GM21786 (cell line): ENCODE measurements around the gene D2HGDH.
A peak's percentile ranks its signal among the peaks of the same experiment; 100 is the strongest.
"Not testable (repeated sequence)": the region's sequence is repeated elsewhere in the genome, so short reads cannot be mapped to it uniquely, and the experiment has no call there.

ENCODE experiments used
- ATAC-seq: cut with Tn5 transposase; IDR thresholded peaks from one replicate; pipeline ENCODE4 v1.9.1; 2021; ENCODE audit not compliant: unreplicated experiment

The D2HGDH gene

DNA sequence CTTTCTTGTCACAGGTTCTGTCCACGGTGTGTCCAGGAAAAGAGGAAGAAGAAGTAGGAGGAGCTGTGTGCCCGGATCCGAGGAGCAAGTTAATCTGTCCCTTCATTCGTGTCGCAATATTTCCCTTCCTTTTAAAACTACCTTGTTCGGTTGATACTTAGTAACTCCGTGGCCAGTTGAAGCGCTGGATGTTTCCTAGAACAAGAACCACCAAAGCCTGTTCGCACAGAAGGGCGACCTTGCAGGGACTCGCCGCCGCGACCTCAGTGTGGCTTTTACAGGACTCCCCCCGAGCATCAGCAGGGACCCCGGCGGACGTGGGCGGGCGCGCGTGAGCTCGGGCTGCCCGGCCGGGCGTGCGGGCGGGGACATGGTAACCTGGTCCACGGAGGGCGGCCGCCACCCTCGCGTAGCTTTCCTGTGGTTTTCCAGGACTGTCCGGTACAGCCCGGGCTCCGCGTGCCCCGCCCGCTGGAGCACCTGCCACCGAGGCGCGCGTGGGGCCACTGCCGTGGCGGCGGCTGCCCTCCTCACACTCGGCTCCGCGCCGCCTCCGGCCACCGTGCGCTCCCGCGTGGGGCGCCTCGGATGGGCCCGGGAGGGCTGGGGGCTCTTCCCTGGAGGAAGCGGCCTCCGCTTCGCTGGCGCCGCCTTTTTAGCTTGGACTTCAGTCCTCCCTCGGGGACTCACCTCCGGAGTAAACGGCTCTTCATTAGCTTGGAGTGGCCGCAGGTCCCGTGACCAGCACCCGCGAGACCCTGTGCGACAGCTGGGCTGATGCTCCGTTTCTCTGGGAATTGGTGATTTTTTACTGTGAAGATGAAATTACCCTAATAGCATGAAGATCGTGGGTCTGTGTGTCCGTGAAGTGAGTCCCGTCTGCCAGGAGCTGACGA is 9.2 kb upstream of the D2HGDH start:
- ATAC-seq = no peak

DNA sequence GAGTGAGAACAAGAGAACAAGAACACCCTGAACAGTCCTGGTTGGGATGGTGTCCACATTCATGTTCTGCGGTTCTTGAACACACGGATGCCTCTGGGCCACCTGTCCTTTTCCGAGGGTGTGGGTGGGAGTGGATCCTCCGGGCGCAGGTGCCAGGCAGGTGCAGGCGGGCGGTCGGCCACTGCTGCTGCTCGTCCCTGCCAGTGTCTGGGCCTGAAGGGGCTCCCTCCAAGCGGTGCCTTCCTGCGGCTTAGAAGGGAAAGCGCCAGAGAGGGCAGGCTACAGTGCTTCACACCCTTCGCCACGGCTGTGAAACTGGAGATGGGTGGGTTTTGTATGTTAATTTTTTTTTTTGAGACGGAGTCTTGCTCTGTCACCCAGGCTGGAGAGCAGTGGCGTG is 8.0 kb upstream of the D2HGDH start:
- ATAC-seq = no peak

DNA sequence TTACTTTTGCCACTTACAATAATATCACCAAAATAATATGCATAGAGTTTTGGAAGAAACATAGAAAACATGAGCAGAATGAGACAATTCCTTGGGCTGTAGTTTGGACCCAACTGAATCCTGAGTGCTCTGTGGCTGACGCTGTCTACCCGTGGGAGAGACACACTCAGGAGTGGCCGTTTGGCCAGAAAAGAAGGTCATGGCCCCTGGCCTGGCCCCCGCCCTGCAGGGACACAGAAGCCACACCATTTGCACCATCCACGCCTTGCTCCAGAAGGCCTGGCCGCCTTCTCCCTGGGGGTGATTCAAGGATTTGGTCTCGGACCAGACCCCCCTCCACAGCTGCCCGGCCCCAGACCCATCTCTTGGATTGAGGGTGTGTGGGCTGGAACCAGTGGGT is 6.4 kb upstream of the D2HGDH start:
- ATAC-seq = no peak

DNA sequence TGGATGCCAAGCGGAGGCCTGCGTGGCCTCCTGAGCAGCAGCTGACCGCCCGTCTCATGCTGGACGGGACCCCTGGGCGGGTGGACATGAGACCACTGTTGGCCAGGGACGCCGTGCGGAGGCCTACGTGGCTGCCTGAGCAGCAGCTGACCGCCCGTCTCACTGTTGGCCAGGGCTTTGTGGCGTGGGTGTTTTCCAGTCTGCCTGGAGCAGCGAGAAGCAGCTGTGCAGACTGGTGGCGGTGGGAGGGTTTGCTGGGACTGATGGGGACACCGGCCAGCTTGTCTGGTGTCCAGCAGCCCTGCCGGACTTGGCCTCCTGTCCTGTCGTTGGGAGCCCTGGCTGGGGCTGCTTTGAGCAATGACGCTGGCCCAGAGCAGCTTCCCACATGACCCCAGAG is 5.8 kb upstream of the D2HGDH start:
- ATAC-seq = no peak

DNA sequence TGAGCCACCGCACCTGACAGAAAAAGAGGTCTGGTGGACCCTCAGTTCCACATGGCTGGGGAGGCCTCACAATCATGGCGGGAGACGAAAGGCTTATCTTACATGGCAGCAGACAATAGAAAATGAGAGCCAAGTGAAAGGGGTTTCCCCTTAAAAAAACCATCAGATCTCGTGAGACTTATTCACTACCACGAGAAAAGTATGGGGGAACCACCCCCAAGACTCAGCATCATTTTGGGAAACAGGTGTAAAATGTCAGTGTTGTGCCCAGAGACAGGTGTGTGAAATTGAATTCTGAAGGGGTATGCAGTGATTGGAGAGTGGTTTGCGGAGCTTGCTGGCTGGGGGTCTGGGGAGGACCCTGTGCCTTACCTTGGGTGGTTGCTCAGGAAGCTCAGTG is 4.6 kb upstream of the D2HGDH start:
- ATAC-seq = no peak

DNA sequence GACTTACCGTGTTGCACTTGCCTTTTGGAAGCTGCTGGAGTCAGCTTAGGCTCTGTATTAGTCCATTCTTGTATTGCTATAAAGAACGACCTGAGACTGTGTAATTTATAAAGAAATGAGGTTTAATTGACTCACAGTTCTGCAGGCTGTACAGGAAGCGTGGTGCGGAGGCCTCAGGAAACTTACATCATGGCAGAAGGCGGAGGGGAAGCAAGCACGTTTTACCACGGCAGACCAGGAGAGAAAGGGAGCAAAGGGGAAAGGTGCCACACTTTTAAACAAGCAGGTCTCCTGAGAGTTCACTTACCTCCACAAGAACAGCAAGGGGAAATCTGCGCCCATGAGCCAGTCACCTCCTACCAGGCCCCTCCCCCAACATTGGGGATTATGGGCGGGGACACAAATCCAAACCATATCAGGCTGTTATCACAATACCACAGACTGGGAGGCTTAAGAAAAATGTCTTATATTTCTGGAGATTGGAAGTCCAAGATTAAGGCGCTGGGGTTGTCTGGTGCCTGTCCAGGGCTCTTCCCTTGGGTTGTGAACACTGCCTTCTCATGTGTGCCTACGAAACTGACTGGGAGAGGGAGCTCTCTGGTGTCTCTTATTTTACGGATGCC is 3.6 kb upstream of the D2HGDH start:
- ATAC-seq = no peak

DNA sequence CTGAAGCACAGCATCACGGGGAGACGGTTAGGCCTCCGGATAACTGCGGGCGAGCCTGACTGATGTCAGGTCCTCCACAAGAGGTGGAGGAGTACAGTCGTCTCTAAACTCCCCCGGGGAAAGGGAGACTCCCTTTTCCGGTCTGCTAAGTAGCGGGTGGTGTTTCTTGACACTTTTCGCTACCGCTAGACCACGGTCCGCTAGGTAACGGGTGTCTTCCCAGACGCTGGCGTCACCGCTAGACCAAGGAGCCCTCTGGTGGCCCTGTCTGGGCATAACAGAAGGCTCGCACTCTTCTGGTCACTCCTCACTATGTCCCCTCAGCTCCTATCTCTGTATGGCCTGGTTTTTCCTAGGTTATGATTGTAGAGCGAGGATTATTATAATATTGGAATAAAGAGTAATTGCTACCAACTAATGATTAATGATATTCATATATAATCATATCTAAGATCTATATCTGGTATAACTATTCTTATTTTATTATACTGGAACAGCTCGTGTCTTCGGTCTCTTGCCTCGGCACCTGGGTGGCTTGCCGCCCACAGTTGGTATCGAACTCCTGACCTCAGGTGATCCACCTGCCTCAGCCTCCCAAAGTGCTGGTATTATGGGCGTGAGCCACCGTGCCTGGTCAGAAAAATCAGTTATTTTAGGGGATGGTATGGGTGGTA is 1.8 kb upstream of the D2HGDH start:
- not testable (repeated sequence) for ATAC-seq

DNA sequence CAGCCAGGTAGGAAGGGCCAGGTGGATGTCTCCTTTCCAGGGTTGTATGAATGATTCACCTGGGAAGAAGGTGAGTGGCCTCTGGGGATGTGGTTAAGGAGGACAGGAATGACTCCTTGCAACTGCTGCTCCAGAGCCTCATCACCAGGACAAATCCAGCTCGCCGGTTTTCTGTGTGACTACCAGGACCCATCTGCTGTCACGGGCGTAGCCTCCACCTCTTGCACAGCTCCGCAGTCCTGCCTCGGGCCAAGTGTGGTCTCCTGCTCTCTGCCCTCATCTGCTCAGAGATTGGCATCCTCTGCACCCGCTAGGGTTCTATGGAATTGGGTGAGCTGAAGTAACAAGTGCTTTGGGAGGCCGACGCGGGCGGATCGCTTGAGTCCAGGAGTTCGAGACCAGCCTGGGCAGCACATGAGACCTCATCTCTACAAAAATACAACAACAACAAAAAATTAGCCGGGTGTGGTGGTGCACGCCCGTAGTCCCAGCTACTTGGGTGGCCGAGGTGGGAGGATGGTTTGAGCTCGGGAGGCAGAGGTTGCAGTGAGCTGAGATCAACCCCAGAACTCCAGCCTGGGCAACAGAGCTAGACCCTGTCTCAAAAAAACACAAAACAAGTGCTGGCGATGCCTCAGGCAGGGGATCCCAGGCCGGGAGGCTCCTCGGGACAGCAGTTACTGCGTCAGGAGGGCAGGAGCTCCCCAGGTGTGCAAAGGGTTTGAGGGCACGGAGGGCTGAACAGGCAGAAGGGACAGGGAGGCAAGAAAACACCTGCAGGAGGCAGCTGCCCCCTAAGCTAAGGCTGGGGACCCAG is 831 bp upstream of the D2HGDH start:
- ATAC-seq = no peak

DNA sequence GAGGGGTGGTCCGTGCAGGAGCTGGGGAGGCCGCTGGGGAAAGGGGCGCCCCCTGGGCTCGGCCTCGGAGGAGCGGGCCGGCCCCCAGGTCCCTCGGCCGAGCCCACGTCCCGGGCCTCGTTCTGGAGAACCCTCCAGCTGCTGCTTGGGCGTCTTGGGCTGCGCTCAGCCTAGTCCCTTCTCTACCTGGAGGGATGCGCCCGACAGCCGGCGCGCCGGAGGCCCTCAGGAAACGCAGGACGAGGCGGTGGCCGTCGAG is 293 bp upstream of the D2HGDH start:
- ATAC-seq = peak; percentile 29

DNA sequence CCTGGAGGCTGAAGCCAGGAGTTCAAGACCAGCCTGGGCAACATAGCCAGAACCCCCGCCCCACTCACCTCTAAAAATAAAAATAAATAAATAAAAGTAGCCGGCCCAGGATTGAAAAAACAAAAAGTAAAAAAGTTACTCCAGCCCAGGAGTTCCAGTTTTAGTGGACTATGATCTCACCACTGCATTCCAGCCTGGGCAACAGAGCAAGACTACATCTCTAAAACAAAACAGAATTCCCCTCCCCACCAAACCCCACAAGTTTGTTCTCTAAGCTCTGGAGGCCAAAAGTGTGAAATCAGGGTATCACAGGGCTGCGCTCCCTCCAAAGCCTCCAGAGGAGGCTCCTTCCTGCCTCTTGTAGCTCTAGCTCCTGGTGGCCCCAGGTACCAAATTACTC is 1.7 kb downstream of the D2HGDH start:
- no peak for ATAC-seq

DNA sequence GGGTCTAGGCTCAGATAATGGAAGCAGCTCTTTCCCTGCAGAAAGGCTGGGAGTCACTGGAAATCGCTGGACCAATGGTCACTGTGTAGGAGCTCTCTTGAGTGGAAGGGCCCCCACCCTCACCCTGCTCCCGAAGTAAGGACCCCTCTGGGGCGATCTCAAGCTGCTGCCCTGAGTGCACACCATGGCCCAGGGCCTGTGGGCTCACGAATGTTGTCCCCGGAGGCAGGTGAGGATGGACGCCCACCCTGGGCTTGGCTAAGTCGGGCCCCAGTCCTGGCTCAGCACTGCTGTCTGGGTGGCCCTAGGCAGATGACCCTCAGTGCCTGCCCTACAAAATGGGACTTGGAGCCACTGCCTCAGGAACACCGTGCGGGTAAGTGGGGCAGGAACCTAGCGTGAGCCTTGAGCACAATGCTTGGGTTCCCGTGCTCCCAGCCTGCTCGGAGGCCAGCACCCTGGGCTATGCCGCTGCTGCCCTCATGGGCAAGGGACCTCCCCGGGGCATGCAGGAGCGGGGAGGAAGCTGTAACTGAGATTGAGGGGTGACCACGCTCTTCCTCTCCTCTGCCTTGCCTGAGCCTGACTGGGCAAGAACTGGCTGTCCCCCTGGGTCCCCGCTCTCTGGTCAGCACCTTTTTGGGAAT is 3.7 kb downstream of the D2HGDH start:
- no peak for ATAC-seq

DNA sequence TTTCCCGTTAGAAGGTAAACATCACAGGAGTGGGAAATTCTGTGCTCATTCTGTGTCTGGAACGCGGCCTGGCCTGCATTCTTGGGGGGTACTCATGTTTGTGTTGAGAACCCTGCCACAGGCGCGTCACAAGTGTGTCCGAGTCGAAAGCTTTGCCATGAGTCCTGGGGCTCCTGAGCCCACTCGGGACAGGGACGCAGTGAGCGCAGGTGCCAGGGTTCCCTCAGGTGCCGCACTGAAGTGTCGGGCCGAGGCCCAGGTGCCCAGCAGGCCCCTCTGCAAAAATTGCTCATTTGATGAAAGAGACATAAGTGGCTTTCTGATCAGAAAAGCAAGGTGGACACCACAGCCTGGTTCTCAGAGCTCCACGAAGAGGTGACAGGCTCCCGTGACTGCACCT is 4.7 kb downstream of the D2HGDH start:
- no peak for ATAC-seq

DNA sequence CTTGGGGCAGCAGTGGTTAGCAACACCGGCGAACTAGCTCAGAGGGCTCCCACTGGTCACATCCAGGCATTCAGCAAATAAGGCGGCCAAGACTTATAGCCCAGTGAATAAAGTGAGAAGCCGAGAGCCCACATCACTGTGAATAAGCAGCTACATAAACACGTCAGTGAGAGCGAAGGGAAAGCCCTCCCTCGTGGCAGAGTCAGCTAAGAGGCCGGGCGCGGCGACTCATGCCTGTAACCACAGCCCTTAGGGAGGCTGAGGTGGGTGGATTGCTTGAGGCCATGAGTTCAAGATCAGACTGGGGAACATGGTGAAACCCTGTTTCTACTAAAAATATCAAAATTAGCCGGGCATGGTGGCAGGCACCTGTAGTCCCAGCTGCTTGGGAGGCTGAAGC is 5.2 kb downstream of the D2HGDH start:
- no peak for ATAC-seq

DNA sequence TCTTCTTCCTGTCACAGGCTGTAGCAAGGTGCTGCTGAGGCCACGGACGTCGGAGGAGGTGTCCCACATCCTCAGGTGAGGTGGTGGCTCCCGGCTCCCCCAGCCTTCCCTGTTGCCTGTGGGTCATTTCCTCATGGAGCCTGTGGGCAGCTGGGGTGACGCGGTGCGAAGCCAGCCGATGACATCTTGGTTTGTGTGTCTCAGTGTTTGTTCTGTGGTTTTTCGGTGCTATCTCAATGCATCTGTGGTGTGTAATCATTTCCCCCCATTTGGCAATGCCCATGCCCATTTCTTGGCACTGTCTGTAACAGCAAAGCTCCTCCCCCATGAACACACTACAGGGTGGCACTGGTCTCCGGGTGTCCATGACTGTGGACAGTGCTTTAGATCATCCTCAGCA is 6.6 kb downstream of the D2HGDH start:
- ATAC-seq = no peak

DNA sequence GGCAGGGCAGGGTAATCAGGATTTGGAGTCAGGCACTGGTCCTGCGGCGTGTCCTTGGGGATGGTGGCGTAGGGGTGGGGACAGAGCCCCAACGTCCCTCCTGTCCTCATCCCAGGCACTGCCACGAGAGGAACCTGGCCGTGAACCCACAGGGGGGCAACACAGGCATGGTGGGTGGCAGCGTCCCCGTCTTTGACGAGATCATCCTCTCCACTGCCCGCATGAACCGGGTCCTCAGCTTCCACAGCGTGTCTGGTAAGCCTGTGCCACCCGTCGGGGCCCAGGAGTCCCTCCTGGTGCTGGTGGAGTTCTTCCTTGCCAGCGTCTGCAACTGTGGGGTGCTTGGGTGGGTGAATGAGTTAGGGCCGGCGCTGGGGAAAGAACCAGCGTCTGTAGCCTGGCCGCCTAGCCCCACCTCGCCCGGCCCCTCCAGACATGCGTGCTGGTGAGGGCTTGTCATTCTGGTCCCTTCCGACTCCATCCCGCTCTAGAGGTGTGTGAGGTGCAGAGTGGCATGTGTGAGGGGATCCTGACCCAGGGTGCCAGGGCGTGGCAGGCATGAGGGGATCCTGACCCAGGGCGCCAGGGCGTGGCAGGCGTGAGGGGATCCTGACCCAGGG is 8.0 kb downstream of the D2HGDH start:
- no peak for ATAC-seq

DNA sequence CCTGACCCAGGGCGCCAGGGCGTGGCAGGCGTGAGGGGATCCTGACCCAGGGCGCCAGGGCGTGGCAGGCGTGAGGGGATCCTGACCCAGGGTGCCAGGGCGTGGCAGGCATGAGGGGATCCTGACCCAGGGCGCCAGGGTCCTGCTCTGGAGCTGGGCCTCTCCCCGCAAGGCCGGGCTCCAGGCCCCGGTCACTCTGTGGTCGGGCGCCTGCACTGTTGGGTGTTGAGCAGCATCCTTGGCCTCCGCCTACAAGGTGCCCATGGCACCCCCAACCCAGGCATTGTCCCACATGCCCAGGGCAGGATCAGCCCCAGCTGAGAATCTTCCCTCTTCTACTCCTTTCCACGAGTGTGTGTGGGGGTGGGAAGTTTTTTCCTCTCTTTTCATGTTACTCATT is 8.6 kb downstream of the D2HGDH start:
- ATAC-seq = not testable (repeated sequence)

DNA sequence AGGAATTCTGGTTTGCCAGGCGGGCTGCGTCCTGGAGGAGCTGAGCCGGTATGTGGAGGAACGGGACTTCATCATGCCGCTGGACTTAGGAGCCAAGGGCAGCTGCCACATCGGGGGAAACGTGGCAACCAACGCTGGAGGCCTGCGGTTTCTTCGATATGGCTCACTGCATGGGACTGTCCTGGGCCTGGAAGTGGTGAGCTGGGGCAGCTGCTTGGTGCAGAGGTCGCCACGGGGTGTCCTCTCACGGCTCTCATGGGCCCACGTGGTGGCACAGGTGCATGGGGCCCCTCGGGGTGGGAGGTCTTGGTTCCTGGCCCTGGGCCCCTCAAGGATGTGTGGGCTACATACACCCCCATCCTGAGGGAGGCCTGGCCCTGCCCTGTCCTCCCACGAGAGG is 9.2 kb downstream of the D2HGDH start:
- ATAC-seq = no peak

DNA sequence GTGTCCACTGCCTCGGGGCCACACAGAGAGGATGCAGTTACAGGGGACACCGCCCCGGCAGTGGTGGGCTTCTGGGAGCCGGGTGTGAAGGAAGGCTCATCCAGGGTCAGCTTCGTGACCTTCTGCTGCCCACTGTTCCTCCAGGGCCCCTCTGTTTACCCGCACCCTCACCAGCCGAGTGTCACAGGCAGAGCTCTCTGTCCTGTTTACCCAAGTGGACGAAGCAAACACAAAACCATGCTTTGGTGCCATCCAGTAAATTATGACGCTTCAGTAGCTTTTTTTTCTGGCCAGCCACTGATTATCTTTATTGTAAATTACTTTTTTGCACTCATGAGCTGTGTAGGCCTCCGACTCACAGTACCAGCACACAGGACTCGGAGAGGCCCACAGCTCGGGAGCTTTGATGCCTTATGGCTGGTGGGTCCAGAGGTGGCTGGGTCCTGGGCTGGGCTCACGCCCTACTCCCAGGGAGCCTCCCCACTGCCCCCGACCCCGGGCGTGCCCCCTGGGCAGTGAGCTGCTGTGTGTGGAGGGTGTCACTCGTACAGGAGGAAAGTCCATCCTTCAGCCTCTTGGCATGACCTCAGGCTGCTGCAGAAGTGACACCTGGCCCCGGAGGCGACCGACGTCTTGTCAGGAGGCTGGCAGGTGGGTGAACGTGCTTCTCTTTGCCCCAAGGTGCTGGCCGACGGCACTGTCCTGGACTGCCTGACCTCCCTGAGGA is 9.8 kb downstream of the D2HGDH start:
- ATAC-seq = no peak

DNA sequence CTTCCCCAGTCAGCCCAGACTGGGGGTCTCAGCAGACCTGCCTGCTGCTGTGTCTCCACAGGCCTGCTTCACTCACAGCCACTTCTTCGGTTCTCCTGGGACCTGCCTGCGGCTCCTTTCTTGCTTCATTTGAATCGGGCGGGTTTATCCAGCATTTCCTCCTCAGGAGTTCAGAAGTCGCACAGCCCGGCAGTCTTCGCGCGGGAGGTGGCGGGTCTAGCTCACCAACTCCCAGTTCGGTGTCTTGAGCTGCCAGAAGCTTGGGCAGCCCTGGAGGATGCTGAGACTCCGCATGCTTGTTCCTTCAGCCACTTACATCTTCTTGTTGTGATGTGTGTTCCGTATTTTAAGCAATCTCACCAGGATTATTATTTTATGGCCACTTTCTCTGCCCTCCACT is 10.8 kb downstream of the D2HGDH start:
- ATAC-seq = no peak

DNA sequence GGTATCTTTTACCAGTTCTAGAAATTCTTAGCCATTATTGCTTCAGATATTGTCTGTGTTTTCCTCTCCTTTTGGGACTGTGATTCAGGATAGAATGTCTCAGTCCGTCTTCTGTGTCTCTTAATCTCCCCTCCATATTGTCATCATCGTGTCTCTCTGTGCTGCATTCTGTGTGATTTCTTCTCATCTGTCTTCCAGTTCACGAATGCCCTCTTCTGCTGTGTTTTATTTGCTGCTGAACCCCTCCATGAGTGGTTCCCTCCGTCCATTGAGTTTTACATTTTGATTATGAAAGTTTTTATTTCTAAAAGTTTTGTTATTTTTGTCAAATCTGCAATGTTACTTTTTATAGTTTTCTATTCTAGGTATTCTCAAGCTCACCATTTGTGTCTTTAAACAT is 11.7 kb downstream of the D2HGDH start:
- no peak for ATAC-seq
